ENCODE measurements around the gene MTA1.

MTA1 gene

GRCh38 chr14:105424861-105425260, 5.2 kb downstream of the MTA1 start:
- no peak for DNase-seq (ENCODE audit: low spot score)

GRCh38 chr14:105425823-105426247, 6.2 kb downstream of the MTA1 start:
- DNase-seq (ENCODE audit: low spot score), result no peak

GRCh38 chr14:105426416-105427130, 6.9 kb downstream of the MTA1 start:
- DNase-seq (ENCODE audit: low spot score), result no peak

GRCh38 chr14:105427412-105427811, 7.8 kb downstream of the MTA1 start:
- DNase-seq (ENCODE audit: low spot score), result no peak

- DNase-seq (ENCODE audit: low spot score), result no peak
These were observed 8.4 kb downstream of the MTA1 start for GRCh38 chr14:105427936-105428485.

- no peak for DNase-seq (ENCODE audit: low spot score)
These were observed 10.4 kb downstream of the MTA1 start for GRCh38 chr14:105430042-105430441.

GRCh38 chr14:105430565-105430964, 10.9 kb downstream of the MTA1 start:
- DNase-seq (ENCODE audit: low spot score), result no peak

- DNase-seq (ENCODE audit: low spot score), result no peak
These were observed 11.6 kb downstream of the MTA1 start for GRCh38 chr14:105431256-105431655.

- DNase-seq (ENCODE audit: low spot score), result no peak
These were observed 13.0 kb downstream of the MTA1 start for GRCh38 chr14:105432657-105433056.

GRCh38 chr14:105433161-105433605, 13.6 kb downstream of the MTA1 start:
- no peak for DNase-seq (ENCODE audit: low spot score)

GRCh38 chr14:105436402-105436801, 16.8 kb downstream of the MTA1 start:
- no peak for DNase-seq (ENCODE audit: low spot score)

- DNase-seq (ENCODE audit: low spot score), result no peak
These were observed 17.5 kb downstream of the MTA1 start for GRCh38 chr14:105436891-105437722.

- no peak for DNase-seq (ENCODE audit: low spot score)
These were observed 18.3 kb downstream of the MTA1 start for GRCh38 chr14:105437723-105438500.

- no peak for DNase-seq (ENCODE audit: low spot score)
These were observed 19.6 kb downstream of the MTA1 start for GRCh38 chr14:105439179-105439578.

- peak; percentile 37 for DNase-seq (ENCODE audit: low spot score)
These were observed 20.3 kb downstream of the MTA1 start for GRCh38 chr14:105439710-105440553.

- DNase-seq (ENCODE audit: low spot score), result no peak
These were observed 20.9 kb downstream of the MTA1 start for GRCh38 chr14:105440554-105440900.

GRCh38 chr14:105440992-105441391, 21.4 kb downstream of the MTA1 start:
- no peak for DNase-seq (ENCODE audit: low spot score)

GRCh38 chr14:105442125-105442524, 22.5 kb downstream of the MTA1 start:
- DNase-seq (ENCODE audit: low spot score), result no peak

GRCh38 chr14:105442834-105443233, 23.2 kb downstream of the MTA1 start:
- DNase-seq (ENCODE audit: low spot score), result no peak

- no peak for DNase-seq (ENCODE audit: low spot score)
These were observed 25.2 kb downstream of the MTA1 start for GRCh38 chr14:105444859-105445258.

GRCh38 chr14:105445290-105445689, 25.7 kb downstream of the MTA1 start:
- no peak for DNase-seq (ENCODE audit: low spot score)
